ENCODE data around the gene SLC2A13. TPM values are rescaled to one million over a fixed set of nuclear protein-coding genes. Genes with fewer than 3 reads are reported as not detected.

SLC2A13 gene
- total RNA-seq, 1 donor from 2014 or later = 5.2 TPM

- no peaks in the 10 kb centered on the region for H3K36me3 Mint-ChIP-seq (ENCODE audit: unreplicated experiment)
- no peak for DNase-seq
- no peaks in the 10 kb centered on the region for H3K27me3 Mint-ChIP-seq (ENCODE audit: unreplicated experiment)
- no peak overlapping the region for H3K27ac Mint-ChIP-seq (ENCODE audit: unreplicated experiment)
- no peak for TF ChIP-seq CTCF (IDR thresholded peaks at IDR 0.05; ENCODE audit: partially characterized antibody, unreplicated experiment)
- H3K9me3 Mint-ChIP-seq (ENCODE audit: unreplicated experiment) = no peaks in the 10 kb centered on the region
- H3K4me1 Mint-ChIP-seq (ENCODE audit: low read depth, unreplicated experiment) = no peaks in the 10 kb centered on the region
- no peak overlapping the region for H3K4me3 Mint-ChIP-seq (ENCODE audit: unreplicated experiment)
These were observed 43.9 kb upstream of the SLC2A13 start for GRCh38 chr12:40149673-40150260.

- Mint-ChIP-seq H3K4me3 (ENCODE audit: unreplicated experiment) (no peak overlapping the region), H3K36me3 (ENCODE audit: unreplicated experiment) (no peaks in the 10 kb centered on the region), H3K9me3 (ENCODE audit: unreplicated experiment) (no peaks in the 10 kb centered on the region), H3K4me1 (ENCODE audit: low read depth, unreplicated experiment) (no peaks in the 10 kb centered on the region), H3K27ac (ENCODE audit: unreplicated experiment) (no peak overlapping the region), H3K27me3 (ENCODE audit: unreplicated experiment) (no peaks in the 10 kb centered on the region)
- no peak for DNase-seq
- TF ChIP-seq CTCF (IDR thresholded peaks at IDR 0.05; ENCODE audit: partially characterized antibody, unreplicated experiment) = no peak
These were observed 41.2 kb upstream of the SLC2A13 start for GRCh38 chr12:40146800-40147797.

- no peak overlapping the region for H3K27ac Mint-ChIP-seq (ENCODE audit: unreplicated experiment)
- no peak for TF ChIP-seq CTCF (IDR thresholded peaks at IDR 0.05; ENCODE audit: partially characterized antibody, unreplicated experiment)
- H3K27me3 Mint-ChIP-seq (ENCODE audit: unreplicated experiment) = no peaks in the 10 kb centered on the region
These were observed 40.0 kb upstream of the SLC2A13 start for GRCh38 chr12:40145896-40146295.

GRCh38 chr12:40144023-40144422, 38.1 kb upstream of the SLC2A13 start:
- H3K36me3 Mint-ChIP-seq (ENCODE audit: unreplicated experiment) = no peaks in the 10 kb centered on the region
- H3K9me3 Mint-ChIP-seq (ENCODE audit: unreplicated experiment) = no peaks in the 10 kb centered on the region
- H3K27me3 Mint-ChIP-seq (ENCODE audit: unreplicated experiment) = no peaks in the 10 kb centered on the region
- TF ChIP-seq CTCF (IDR thresholded peaks at IDR 0.05; ENCODE audit: partially characterized antibody, unreplicated experiment) = no peak
- H3K4me3 Mint-ChIP-seq (ENCODE audit: unreplicated experiment) = no peak overlapping the region
- no peak for DNase-seq
- H3K27ac Mint-ChIP-seq (ENCODE audit: unreplicated experiment) = no peak overlapping the region
- no peaks in the 10 kb centered on the region for H3K4me1 Mint-ChIP-seq (ENCODE audit: low read depth, unreplicated experiment)

More at GRCh38 chr12:40145896-40146295, 40.0 kb upstream of the SLC2A13 start:
- H3K9me3 Mint-ChIP-seq (ENCODE audit: unreplicated experiment) = no peaks in the 10 kb centered on the region
- H3K4me1 Mint-ChIP-seq (ENCODE audit: low read depth, unreplicated experiment) = no peaks in the 10 kb centered on the region
- DNase-seq = no peak
- no peak overlapping the region for H3K4me3 Mint-ChIP-seq (ENCODE audit: unreplicated experiment)
- H3K36me3 Mint-ChIP-seq (ENCODE audit: unreplicated experiment) = no peaks in the 10 kb centered on the region

All from glutamatergic neuron (in vitro differentiated cells).